Left colon (tissue), 2 donors: ENCODE results near the gene FAM171A2. TPM values are rescaled to one million over a fixed set of nuclear protein-coding genes. Genes with fewer than 3 reads are reported as not detected.
"Not testable (repeated sequence)": the region's sequence is repeated elsewhere in the genome, so short reads cannot be mapped to it uniquely, and the experiment has no call there.

Experiments used
- ATAC-seq: fragments of 200-7000 bp; cut with Tn5 transposase; one replicate; pipeline ENCODE4 v1.9.1; 2020; ENCODE audit warnings: mild to moderate bottlenecking, moderate library complexity
- DNase-seq, 2 donors: peaks; one replicate each; pipeline ENCODE4 v3.0.0-alpha.2; 2020
- intact Hi-C, 2 donors: fragments of 100-400 bp; cut with DNase I in 1 of 2; cut with micrococcal nuclease in 1 of 2; formaldehyde crosslinking; loops; one replicate each; pipeline versions ENCODE4 v1.11.2 to v1.14.0; 2022; cut with DNase I, micrococcal nuclease
- total RNA-seq, 2 donors: library from RNA; stranded (reverse); fragmentation: NEBNext Ultra II Directional; extraction: Animal tissue kit (Norgen Biotek cat#: 25700); gene quantifications; one replicate each; pipeline ENCODE4 v1.2.1, GENCODE V29; 2021
- donor health status: DM: no; HTN: no; CAD: no.
- donor health status: DM: yes; HTN: yes; CAD: no.

FAM171A2 gene
- total RNA-seq, 2 donors from 2014 or later = 0.24 to 0.67 TPM

DNA sequence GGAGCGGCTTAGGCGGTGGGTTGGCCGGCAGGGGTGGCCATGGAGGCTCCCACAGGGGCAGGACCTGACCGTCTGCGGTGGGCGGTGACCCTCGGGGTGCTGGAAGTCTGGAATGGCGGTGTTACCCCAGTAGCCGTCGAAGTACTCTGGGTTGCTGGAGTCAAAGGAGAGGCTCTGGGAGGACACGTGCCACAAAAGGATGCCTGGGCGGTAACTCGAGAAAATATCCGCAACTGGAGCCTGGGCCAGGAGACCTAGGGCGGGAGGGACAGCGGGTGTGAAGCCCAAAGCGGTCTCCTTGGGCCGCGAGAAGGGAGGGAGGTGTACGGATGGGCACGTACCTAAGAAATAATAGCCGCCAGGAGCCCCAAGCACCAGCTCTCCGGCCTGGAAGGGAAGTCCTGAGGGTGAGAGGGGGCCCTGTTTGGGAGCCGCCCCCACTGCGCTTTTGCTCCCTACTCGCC, 21.2 kb upstream of the FAM171A2 start:
- intact Hi-C loops = no loop called here
- ATAC-seq = peak; percentile 35
- no peak for DNase-seq

DNA sequence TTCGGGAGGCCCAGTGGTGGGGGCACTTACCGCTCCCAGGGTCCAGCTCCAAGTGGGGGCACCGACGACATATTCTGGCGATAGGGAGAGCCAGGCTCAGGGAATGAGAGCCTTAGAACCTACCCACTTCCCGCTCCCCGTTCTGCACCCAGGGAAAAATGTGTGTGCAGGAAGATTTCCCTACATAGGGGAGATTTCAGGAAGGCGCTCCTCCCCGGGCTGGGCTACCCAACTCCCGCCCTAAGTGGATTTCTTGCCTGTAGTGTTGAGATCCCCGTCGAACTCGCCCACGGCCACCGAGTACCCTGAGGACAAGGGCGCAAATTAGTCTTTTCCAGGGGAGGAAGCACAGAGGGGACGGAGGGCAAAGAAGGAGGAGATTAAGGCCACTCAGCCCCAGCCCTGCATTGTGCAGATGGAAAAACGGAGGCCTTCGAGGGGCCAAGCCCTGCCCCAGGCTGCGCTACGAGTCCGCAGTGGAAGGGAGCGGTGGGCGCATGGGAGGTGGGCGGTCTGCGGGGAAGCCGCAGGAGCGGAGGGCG, 20.7 kb upstream of the FAM171A2 start:
- no peak for ATAC-seq

DNA sequence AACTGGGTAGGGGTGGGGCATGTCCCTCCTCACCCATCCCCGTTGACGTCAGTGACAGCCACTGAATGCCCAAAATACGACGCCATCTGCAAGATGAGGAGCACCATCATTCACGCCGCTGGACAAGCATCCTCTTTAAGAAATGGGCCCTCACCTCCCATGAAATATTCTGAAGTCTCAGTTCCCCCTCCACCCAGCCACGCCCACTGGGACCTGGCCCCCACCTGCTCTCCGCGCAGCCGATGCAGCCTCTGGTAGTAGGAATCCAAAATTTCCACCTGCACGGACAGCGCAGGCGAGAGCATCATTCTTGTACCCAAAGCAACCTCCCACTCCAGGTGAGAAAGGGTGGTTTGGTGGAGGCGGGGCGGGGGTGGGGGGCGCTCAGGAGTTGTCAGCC, 20.2 kb upstream of the FAM171A2 start:
- DNase-seq = no peak
- no peak for ATAC-seq

More for the DNA sequence above, 20.7 kb upstream of the FAM171A2 start:
- intact Hi-C loops = no loop called here
- DNase-seq = no peak

DNA sequence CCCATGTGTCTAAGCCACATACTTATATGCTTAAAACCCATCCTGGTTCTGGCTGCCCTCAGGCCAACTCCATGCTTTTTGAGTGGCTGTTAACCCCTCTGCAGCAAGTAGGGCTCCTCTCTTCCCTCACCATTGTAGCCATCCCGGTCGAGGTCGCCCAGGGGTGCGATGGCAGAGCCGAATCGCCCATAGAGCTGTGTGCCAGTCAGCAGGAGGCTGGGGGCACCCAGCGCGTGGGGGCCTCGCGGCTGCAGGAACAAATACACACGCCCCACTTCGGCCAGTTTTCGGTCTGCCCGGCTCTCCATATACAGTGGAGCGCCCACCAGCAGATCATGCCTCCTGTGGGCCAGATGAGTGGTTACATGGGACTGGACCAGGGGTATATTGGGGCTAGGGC, 19.7 kb upstream of the FAM171A2 start:
- ATAC-seq (no peak), DNase-seq (no peak)
- intact Hi-C loops = no loop called here

More for the DNA sequence above, 20.2 kb upstream of the FAM171A2 start:
- intact Hi-C loops = no loop called here

DNA sequence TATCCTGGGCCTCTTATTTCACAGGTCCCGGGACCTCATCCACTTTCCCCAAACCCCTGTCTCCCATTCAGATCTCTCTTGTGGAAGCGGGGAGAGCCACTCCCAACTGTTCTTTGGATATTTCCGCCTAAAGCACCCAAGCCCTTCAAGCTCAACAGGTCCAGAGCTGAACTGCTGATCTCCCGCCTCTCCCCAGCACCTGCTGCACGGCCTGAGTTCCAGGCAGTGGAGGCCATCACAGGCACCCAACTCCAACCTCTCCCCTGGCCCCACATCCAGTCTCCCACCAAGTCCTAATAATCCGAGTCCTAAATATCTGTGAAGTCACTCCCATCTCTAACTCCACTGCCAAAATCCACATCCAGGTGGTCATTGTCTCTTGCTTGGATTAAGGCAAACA, 19.3 kb upstream of the FAM171A2 start:
- no peak for ATAC-seq
- intact Hi-C loops = no loop called here
- no peak for DNase-seq

DNA sequence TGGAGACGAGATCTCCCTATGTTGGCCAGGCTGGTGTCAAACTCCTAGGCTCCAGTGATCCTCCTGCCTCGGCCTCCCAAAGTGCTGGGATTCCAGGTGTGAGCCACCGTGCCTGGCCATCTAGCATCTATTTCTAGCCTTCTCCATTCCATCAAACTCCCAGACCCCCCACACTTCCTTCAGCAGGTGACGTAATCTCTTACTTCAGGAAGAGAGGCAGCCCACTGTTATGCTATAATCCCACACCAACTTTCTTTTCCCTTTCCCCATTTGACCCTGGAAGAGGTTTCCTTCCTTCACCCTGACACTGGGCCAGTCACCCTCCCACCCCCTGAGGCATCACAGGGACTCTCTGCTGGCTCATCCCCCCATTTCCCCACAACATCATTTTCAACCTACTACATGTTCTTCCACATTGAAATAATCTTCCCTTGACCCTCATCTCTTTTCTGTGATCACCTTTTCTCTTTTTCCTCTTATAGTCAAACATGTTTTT, 18.2 kb upstream of the FAM171A2 start:
- ATAC-seq (no peak), DNase-seq (no peak)
- intact Hi-C loops = no loop called here

DNA sequence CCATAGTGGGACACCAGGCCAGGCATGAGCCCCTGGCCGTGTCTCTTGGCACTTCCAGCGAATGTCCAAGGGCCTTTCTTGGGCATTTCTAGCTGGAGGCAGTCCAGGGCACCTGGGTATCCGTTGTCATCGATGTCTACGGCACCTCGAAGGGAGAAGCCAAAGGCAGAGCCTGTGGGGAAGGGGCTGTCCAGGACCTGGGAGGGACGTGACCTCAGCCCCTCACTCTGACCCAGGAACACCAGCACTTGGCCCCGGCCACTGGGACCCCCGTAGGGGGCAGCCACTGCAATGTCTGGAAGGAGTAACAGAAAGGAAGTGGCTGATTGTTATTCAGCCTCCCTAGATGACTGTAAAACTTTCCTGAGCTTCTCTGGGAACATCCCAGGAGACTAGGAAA, 17.1 kb upstream of the FAM171A2 start:
- ATAC-seq = no peak
- intact Hi-C loops = no loop called here
- no peak for DNase-seq

DNA sequence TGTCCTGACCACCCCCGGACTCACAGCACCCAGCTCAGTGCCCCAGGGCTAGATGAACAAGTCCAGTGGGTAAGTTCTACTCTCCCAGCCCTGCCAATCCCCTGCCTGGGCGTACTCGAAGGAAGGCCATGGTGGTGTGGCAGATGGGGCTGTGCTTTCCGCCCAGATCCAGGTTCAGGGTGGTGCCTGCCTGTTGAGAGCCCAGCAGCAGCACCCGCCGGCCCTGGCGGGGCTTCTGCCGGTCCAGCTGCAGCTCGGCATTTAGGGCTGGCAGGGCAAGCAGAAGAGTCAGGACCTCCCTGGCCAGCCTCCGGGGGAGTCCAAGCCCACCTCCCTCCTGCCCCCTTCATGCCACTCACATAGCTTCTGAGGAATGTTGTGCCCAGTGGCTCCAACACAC, 16.2 kb upstream of the FAM171A2 start:
- intact Hi-C loops = no loop called here
- ATAC-seq (no peak), DNase-seq (no peak)

DNA sequence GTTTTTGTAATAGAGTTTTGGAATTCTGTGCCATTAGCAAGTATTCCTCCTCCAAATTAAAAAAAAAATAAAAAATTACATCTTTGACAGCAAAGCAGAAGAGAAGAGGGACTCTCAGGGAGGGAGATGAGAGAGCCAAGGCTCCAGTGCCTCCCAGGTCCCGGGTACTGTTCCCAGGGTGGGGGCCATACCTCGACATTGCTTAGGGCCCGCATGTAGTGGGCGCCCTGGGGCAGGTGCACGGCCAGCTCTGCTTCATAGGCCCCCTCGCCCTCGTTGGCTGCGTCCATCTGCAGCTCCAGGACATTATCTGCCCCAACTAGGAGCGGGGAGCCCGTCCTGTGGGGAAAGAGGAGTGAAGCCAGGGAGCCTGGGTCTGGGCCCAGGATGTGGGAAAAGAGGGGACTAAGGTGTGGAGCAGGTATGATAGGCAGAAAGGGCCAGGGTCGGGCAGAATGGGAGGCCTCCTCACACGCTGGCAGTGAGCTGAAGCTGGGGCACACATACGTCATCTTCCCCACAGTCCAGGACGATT, 14.6 kb upstream of the FAM171A2 start:
- no peak for ATAC-seq
- DNase-seq = no peak
- intact Hi-C loops = no loop called here

DNA sequence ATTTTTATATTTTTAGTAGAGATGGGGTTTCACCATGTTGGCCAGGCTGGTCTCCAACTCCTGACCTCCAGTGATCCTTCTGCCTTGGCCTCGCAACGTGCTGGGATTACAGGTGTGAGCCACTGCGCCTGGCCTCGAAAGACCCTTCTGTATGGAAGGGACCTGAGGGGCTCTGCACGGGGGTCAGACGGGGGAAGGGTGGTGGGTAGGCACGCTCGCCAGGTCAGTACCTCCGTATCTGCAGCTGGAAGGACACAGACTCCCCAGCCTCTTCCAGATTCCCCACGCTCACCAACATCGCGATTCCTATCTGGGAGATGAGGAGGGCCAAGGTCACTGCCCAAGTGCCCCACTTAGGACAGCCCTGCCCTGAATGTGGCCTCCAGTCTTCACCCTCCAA, 13.1 kb upstream of the FAM171A2 start:
- ATAC-seq (no peak), DNase-seq (no peak)
- intact Hi-C loops = no loop called here

DNA sequence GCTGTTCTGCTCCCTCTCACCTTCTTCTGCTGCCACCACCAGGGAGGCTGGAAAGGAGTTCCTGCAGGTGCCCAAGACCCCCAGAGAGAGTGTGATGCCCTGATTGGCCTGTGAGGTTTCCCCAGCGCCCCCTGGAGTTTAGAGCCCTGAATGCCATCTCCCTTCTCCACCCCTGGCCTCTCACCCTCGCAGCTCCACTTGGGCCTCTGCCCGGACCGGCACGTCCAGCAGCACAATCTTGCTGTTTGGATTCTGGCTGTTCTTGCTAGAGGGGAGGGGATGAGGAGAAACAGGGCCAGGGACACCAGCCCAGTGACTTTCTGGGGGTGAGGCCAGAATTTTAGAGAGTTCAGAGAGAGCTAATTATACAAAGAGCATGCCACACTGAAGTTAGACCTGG, 12.5 kb upstream of the FAM171A2 start:
- DNase-seq (no peak), ATAC-seq (peak; percentile 40)
- intact Hi-C loops = no loop called here

DNA sequence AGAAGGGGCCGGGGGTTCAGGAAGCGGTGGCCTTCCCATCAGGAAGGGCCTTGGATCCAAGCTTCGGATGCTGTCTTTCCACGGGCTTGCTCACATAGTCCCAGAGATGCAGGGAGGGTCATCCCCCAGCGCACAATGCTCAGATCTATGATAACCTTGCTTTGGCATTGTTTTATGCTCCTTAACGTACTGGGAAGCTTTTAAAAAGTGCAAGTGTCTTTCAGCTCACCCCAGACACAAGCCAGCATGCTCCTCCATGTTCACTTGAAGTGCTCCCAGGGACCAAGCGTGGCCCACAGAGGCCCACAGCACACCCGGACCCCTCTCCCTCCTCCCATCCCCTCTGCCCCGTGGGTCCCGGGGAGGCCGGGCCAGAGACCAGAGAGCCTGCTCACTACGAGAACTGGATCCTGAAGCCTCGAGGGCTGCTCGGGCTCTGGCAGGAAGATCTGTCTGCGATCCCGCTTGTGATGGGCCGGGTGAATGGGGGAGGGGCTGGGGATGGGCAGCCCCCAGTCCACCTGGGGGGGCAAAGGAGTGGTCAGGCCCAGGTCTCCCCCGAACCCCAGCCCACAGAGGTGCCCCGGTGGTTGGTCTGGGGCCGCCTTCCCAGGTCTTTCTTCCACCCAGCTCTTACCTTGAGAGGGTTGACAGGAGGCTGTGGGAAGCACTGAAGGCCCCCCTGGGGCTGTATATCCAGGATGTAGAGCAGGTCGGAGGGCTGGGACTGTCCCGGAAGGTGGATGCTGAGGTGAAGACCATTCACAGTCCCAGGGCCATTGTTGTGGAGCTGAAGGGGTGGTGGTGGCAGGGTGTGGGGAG, 11.8 kb upstream of the FAM171A2 start:
- no peak for DNase-seq
- peak; percentile 21 for ATAC-seq
- intact Hi-C loops = no loop called here

DNA sequence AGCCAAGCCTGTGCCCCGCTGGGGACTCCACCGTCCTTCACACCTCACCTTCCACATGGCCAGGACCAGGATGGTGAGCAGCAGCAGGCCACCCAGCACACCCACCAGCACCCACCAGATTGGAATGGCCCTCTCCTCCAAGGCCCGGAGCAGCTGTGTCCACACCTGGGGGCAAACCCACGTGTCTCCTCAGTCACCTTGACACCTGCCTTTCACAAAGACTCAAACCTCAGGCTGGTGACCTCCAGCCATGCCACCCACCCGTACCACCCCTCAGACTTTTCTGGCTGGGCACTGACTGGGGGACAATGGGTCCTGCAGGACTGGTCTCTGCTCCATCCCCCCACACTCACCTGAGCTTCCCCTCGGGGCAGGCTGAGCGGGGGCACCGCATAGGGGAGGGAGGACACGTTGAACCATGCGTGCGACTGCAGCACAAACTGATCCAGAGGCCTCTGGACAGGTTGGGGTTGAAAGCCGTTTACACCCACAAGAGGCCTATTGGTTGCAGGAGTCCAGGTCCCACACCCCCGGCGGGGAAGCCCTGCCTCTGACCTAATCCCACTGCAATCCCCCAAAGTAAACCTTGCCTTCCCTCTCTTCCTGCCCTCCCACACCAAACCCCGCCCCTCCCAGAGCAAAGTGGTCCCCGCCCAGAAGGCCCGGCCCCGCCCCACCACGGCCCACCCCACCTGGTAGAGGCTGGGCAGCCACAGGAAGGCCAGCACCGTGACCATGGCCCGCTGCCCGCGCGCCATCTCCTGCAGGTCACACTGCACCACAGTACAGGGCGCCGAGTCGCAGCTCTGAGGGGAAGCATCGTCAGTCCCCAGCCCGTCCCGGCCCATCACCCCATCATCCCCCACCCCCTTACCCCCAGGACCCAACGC, 10.9 kb upstream of the FAM171A2 start:
- DNase-seq (peak in 1 of 2 donors; percentile 43), ATAC-seq (peak; percentile 73)
- intact Hi-C loops = no loop called here

DNA sequence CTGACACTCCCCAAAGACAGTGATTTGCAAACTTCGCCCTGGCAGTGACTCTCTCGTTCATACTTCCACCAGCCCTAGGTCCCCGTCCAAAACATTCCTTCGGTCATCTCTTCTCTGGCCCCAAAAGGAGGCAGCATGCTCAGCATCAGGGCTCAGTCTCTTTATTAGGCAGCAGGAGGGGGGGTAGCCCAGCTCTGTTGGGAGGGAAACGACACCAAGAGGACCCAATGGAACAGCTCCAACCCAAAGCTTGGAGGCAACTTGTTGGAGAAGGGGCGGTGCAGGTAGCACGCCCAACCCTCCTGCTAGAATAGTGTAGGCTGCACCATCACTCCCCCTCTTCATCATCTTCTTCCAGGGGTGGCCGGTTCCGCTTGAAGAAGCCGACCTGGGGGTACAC, 8.4 kb upstream of the FAM171A2 start:
- ATAC-seq (no peak), DNase-seq (no peak)
- intact Hi-C loops = no loop called here

DNA sequence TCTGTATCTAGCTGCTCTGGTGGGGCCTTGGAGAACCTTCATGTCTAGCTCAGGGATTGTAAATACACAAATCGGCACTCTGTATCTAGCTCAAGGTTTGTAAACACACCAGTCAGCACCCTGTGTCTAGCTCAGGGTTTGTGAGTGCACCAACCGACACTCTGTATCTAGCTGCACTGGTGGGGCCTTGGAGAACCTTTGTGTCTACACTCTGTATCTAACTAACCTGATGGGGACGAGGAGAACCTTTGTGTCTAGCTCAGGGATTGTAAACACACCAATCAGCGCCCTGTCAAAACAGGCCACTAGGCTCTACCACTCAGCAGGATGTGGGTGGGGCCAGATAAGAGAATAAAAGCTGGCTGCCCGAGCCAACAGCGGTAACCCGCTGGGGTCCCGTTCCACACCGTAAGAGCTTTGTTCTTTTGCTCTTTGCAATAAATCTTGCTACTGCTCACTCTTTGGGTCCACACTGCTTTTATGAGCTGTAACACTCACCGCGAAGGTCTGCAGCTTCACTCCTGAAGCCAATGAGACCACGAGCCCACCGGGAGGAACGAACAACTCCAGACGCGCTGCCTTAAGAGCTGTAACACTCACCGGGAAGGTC, 5.9 kb upstream of the FAM171A2 start:
- intact Hi-C loops, DNase-seq, ATAC-seq: not testable (repeated sequence)

DNA sequence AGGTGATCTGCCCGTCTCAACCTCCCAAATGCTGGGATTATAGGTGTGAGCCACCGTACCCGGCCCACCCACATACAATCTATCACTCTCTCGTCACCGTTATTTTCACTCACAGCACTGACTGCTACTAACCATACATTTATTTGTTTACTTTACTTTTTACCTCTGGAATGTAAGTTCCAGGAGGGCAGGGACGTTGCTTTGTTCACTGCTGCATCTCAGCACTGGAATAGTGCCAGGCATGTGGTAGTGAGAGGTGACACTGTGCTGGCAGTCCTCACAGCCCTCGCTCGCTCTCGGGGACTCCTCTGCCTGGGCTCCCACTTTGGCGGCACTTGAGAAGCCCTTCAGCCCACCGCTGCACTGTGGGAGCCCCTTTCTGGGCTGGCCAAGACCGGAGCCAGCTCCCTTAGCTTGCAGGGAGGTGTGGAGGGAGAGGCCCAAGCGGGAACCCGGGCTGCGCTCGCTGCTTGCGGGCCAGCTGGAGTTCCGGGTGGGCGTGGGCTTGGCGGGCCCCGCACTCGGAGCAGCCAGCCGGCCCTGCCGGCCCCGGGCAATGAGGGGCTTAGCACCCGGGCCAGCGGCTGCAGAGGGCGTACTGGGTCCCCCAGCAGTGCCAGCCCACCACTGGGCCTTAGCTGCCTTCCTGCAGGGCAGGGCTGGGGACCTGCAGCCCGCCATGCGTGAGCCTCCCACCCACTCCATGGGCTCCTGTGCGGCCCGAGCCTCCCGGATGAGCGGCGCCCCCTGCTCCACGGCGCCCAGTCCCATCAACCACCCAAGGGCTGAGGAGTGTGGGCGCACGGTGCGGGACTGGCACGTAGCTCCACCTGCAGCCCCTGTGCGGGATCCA, 5.0 kb upstream of the FAM171A2 start:
- intact Hi-C loops, ATAC-seq, DNase-seq: not testable (repeated sequence)

DNA sequence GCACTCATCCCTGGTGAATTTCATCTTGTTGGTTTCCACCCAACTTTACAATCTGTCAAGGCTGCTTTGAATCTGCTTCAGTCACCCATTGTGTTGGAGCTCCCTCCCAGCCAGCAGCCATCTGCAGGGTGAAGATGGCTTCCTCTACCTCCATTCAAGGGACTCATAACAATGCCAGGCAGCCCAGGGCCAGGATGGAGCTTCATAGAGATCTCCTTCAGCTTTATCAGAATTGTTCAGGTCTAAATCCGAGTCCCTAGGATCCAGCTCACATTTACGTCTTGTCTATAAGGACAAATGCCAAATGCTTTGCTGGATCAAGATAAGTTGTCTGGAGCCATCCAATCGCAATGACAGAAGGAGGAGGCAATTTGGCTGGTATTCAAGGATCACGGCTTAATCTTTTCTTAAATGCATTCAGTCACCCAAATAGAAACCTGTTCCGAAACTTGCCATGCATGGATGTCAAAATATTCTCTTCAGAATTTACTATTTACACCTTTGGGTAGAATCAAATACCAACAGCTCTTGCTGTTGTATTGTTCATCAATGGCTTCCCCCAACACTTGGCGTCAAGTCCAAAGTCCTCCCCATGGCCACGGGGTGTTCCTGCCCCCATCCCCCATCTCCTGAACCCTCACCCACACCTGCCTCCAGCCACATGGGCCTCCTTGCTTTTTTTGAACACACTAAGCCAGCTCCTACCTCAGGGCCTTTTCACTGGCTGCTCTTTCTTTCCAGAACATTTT, 3.8 kb upstream of the FAM171A2 start:
- DNase-seq (no peak), ATAC-seq (no peak)
- intact Hi-C loops = no loop called here
